Hepatocyte (in vitro differentiated cells): ENCODE results near the gene SDK1.

Experiments
- EZH2 ChIP-seq: fragments of 200-600 bp; sonication (generic); IDR thresholded peaks from 2 replicates; pipeline ENCODE4 v1.6.1; 2016; ENCODE audit warnings: antibody characterized with exemption, mild to moderate bottlenecking, borderline replicate concordance
- EZH2phosphoT487 ChIP-seq: fragments of 200-600 bp; sonication (generic); IDR thresholded peaks from one replicate; pipeline ENCODE4 v1.6.1; 2018; ENCODE audit warnings: antibody characterized with exemption, mild to moderate bottlenecking, low read depth, moderate library complexity; ENCODE audit not compliant: unreplicated experiment, severe bottlenecking
- TF ChIP-seq, protein P1 (sequence below): fragments of 200-600 bp; sonication (generic); IDR thresholded peaks from 2 replicates; pipeline ENCODE4 v1.5.1; 2016; ENCODE audit warnings: antibody characterized with exemption, mild to moderate bottlenecking; ENCODE audit not compliant: poor library complexity

DNA sequence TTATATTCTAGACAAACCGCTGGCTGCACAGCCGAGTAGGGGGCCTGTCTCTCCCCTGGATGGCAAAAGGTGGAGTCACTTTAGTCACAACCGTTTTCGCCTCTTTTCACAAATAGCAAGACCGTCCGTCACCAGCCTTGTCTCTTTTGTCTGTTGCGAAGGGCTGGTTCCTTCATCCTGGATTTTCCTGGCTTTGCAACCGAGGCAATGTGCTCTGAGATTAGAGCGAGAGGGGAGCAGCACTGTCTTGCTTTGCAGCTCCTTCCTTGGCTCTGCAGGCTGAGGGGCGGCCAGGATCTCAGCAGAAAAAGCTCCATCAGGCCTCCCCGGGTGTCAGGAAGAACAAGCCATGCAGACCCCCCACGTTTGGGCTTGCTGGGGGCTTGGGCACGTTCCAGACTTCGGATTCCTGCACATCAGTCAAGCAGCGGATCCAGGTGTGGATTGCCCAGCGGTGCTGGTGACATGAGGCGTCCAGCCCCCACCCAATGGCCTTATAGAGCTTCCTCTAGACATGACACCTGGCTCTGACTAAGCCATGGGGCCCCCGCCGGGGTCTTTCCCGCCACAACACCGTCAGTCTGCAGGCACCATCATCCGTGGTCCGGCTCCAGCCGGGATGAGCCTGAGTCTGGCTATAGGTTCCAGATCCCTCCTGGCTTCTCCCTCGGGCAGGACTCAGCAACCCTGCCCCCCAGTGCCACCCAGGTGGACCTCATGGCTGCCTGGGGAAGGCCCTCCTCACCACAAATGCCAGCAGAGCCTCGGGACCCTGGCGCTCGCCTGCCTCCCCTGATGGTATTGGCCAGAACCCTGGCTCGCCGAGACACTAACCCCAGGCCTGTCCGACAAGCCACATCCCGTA is 913.5 kb downstream of the SDK1 start:
- TF ChIP-seq, protein P1, sequence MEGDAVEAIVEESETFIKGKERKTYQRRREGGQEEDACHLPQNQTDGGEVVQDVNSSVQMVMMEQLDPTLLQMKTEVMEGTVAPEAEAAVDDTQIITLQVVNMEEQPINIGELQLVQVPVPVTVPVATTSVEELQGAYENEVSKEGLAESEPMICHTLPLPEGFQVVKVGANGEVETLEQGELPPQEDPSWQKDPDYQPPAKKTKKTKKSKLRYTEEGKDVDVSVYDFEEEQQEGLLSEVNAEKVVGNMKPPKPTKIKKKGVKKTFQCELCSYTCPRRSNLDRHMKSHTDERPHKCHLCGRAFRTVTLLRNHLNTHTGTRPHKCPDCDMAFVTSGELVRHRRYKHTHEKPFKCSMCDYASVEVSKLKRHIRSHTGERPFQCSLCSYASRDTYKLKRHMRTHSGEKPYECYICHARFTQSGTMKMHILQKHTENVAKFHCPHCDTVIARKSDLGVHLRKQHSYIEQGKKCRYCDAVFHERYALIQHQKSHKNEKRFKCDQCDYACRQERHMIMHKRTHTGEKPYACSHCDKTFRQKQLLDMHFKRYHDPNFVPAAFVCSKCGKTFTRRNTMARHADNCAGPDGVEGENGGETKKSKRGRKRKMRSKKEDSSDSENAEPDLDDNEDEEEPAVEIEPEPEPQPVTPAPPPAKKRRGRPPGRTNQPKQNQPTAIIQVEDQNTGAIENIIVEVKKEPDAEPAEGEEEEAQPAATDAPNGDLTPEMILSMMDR = no peak
- TF ChIP-seq EZH2phosphoT487 (no peak), EZH2 (no peak)
